SK-N-SH treated with all-trans-retinoic acid at 6 μM for 48 hours (cell line): ENCODE results near the gene MTCL1.

Experiments used
- CSDC2 ChIP-seq: fragments of 250-450 bp; sonication (Bioruptor Pico); IDR thresholded peaks from 2 replicates; pipeline ENCODE4 v1.5.0; 2020; ENCODE audit warnings: mild to moderate bottlenecking, moderate library complexity
- GLIS3 ChIP-seq: fragments of 250-450 bp; sonication (Bioruptor Pico); IDR thresholded peaks from 2 replicates; pipeline ENCODE4 v1.5.0; 2020; ENCODE audit warnings: mild to moderate bottlenecking, moderate library complexity
- ZFP3 ChIP-seq: fragments of 250-450 bp; sonication (Bioruptor Pico); IDR thresholded peaks from 2 replicates; pipeline ENCODE4 v1.5.0; 2020; ENCODE audit warnings: mild to moderate bottlenecking, moderate library complexity
- ZFP30 ChIP-seq: fragments of 450-650 bp; formaldehyde crosslinking; IDR thresholded peaks from 2 replicates; pipeline ENCODE4 v1.5.0; 2022; ENCODE audit warnings: mild to moderate bottlenecking, moderate library complexity
- ZNF565 ChIP-seq: fragments of 450-650 bp; formaldehyde crosslinking; conservative IDR thresholded peaks from 2 replicates; pipeline ENCODE4 v1.5.0; 2020; ENCODE audit warnings: low read depth, mild to moderate bottlenecking, moderate library complexity
- ZNF70 ChIP-seq: fragments of 450-650 bp; formaldehyde crosslinking; IDR thresholded peaks from 2 replicates; pipeline ENCODE4 v1.5.0; 2020; ENCODE audit warnings: mild to moderate bottlenecking, moderate library complexity

DNA sequence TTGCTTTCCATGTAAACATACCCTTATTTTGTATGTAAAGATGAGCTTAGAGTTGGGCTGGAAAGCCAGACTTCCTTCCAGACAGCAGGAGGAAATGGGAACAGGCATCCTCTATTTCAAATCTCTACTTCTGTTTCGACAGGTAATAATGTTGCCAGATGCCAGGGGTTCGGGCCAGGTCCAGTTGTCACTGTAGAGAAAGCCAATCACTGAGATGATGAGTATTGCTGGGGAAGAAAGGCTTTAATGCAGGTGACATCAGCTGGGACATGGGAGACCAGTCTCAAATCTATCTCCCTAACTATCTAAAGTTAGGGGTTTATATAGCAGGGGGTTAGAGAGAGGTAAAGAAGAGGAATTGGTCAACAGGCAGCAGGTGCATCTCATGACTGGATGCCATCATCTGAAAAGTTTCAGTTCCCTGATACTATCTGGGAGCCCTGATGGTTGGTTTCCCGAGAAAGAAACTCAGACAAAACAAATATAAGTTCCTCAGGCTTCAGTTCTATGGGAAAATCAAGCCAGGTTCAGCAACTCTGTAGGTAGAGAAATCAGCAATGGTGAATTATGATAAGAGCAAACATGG is 9.3 kb upstream of the MTCL1 start:
- TF ChIP-seq GLIS3 (CRISPR knock-in tag) (no peak), ZFP30 (no peak), ZNF565 (CRISPR knock-in tag) (no peak), ZFP3 (CRISPR knock-in tag) (no peak), CSDC2 (CRISPR knock-in tag) (no peak), ZNF70 (no peak)
